IMR-90 (cell line): ENCODE measurements around the gene ZBTB40. TPM values are rescaled to one million over a fixed set of nuclear protein-coding genes. Genes with fewer than 3 reads are reported as not detected.

Experiments used
- ATAC-seq: fragments of 200-7000 bp; cut with Tn5 transposase; 2 replicates; pipeline ENCODE4 v1.9.1; 2020; ENCODE audit warnings: low read depth, mild to moderate bottlenecking, moderate library complexity
- BruUV-seq: library from RNA; stranded (reverse); fragments of 400-500 nt; replicated peaks from 2 replicates; lab custom pipeline; 2021; lab: Mats Ljungman, UMichigan
- CTCF ChIA-PET: fragments of 300-600 bp; formaldehyde crosslinking; extraction: SDS; loops from one replicate; lab custom pipeline; 2021; ENCODE audit warnings: antibody characterized with exemption; lab: Yijun Ruan, JAX
- POLR2A ChIA-PET: fragments of 300-600 bp; sonication (Branson Sonifier 250); formaldehyde crosslinking; loops from one replicate; lab custom pipeline; 2022; ENCODE audit warnings: antibody characterized with exemption; ENCODE audit not compliant: unreplicated experiment; lab: Charles Lee
- DNase-seq: peaks from one replicate; pipeline ENCODE4 v3.0.0; 2013
- H2AFZ ChIP-seq: replicated peaks from 2 replicates; pipeline ENCODE3; 2013; ENCODE audit warnings: low read length, mild to moderate bottlenecking; ENCODE audit not compliant: poor library complexity
- H2AK5ac ChIP-seq: 2 replicates; pipeline ENCODE4 v1.6.1; 2013; ENCODE audit warnings: low read depth, low read length, inconsistent platforms
- H2AK9ac ChIP-seq: replicated peaks from 2 replicates; pipeline ENCODE3; 2013; ENCODE audit warnings: mild to moderate bottlenecking, low read depth, low read length, moderate library complexity; ENCODE audit not compliant: poor library complexity
- H2BK120ac ChIP-seq: 2 replicates; pipeline ENCODE4 v1.6.1; 2013; ENCODE audit warnings: low read depth, low read length, inconsistent platforms
- H2BK15ac ChIP-seq: 3 replicates; pipeline ENCODE4 v1.6.1; 2013; ENCODE audit warnings: low read depth, low read length, inconsistent platforms
- H2BK20ac ChIP-seq: 2 replicates; pipeline ENCODE4 v1.6.1; 2013; ENCODE audit warnings: low read depth, mild to moderate bottlenecking, inconsistent platforms, low read length, moderate library complexity
- H2BK5ac ChIP-seq: 2 replicates; pipeline ENCODE4 v1.6.1; 2013; ENCODE audit warnings: mild to moderate bottlenecking, low read depth, low read length, inconsistent platforms; ENCODE audit not compliant: poor library complexity, severe bottlenecking
- H3K14ac ChIP-seq: replicated peaks from 2 replicates; pipeline ENCODE4 v1.6.1; 2013; ENCODE audit warnings: low read depth, low read length, inconsistent platforms
- H3K18ac ChIP-seq: 2 replicates; pipeline ENCODE4 v1.6.1; 2013; ENCODE audit warnings: low read depth, low read length, control low read depth
- H3K23ac ChIP-seq: 2 replicates; pipeline ENCODE4 v1.6.1; 2013; ENCODE audit warnings: low read depth, low read length, inconsistent platforms
- H3K27ac ChIP-seq: 2 replicates; pipeline ENCODE4 v1.5.1; 2013; ENCODE audit warnings: mild to moderate bottlenecking, control low read depth, low read length; ENCODE audit not compliant: insufficient read depth
- H3K27me3 ChIP-seq: 2 replicates; pipeline ENCODE4 v1.6.1; 2013; ENCODE audit warnings: low read length; ENCODE audit not compliant: control insufficient read depth, insufficient read depth
- H3K36me3 ChIP-seq: 2 replicates; pipeline ENCODE4 v1.6.1; 2013; ENCODE audit warnings: low read length, mixed read lengths; ENCODE audit not compliant: control insufficient read depth, insufficient read depth
- H3K4ac ChIP-seq: 2 replicates; pipeline ENCODE4 v1.6.1; 2013; ENCODE audit warnings: low read depth, low read length, inconsistent platforms
- H3K4me1 ChIP-seq: 2 replicates; pipeline ENCODE4 v1.6.1; 2013; ENCODE audit warnings: low read length, mixed read lengths; ENCODE audit not compliant: control insufficient read depth, insufficient read depth
- H3K4me2 ChIP-seq: 2 replicates; pipeline ENCODE4 v1.6.1; 2013; ENCODE audit warnings: low read depth, mild to moderate bottlenecking, control low read depth, low read length, moderate library complexity
- H3K4me3 ChIP-seq: 2 replicates; pipeline ENCODE4 v1.5.1; 2013; ENCODE audit warnings: low read depth, mild to moderate bottlenecking, control low read depth, low read length, moderate library complexity; ENCODE audit not compliant: insufficient read depth
- H3K56ac ChIP-seq: 2 replicates; pipeline ENCODE4 v1.6.1; 2013; ENCODE audit warnings: low read length, inconsistent platforms; ENCODE audit not compliant: insufficient read depth; ENCODE audit errors: extremely low read depth
- H3K79me1 ChIP-seq, 2 experiments: 2 replicates each; pipeline ENCODE4 v1.6.1; 2013; ENCODE audit warnings: low read length in 2 of 2, inconsistent platforms in 1 of 2, low read depth in 1 of 2
- H3K9ac ChIP-seq: 2 replicates; pipeline ENCODE4 v1.6.1; 2013; ENCODE audit warnings: low read depth, low read length, control low read depth
- H3K9me1 ChIP-seq: 2 replicates; pipeline ENCODE4 v1.6.1; 2013; ENCODE audit warnings: low read length, inconsistent platforms; ENCODE audit not compliant: insufficient read depth
- H3K9me3 ChIP-seq: 2 replicates; pipeline ENCODE4 v1.6.1; 2013; ENCODE audit warnings: low read length; ENCODE audit not compliant: control insufficient read depth, insufficient read depth
- H4K20me1 ChIP-seq: 2 replicates; pipeline ENCODE4 v1.6.1; 2013; ENCODE audit warnings: low read length, inconsistent platforms; ENCODE audit not compliant: insufficient read depth
- H4K5ac ChIP-seq: 2 replicates; pipeline ENCODE4 v1.6.1; 2013; ENCODE audit warnings: mild to moderate bottlenecking, low read depth, low read length, control low read depth
- H4K8ac ChIP-seq, 2 experiments: 2 replicates each; pipeline ENCODE4 v1.6.1; 2013; ENCODE audit warnings: low read depth in 2 of 2, low read length in 2 of 2, control low read depth in 1 of 2, inconsistent platforms in 1 of 2
- H4K91ac ChIP-seq: 2 replicates; pipeline ENCODE4 v1.6.1; 2013; ENCODE audit warnings: low read depth, low read length, inconsistent platforms; ENCODE audit not compliant: insufficient read depth
- BHLHE40 ChIP-seq: fragments of 150-350 bp; IDR thresholded peaks from 2 replicates; pipeline ENCODE4 v1.6.1; 2016; ENCODE audit warnings: mild to moderate bottlenecking, low read depth, low read length
- CEBPB ChIP-seq: IDR thresholded peaks from 2 replicates; pipeline ENCODE4 v1.6.1; 2012; ENCODE audit warnings: low read depth, low read length, improper control_type of control experiment
- CHD1 ChIP-seq: IDR thresholded peaks from 2 replicates; pipeline ENCODE4 v1.6.1; 2012; ENCODE audit warnings: low read depth, low read length, improper control_type of control experiment
- ELK1 ChIP-seq: fragments of 150-350 bp; IDR thresholded peaks from 2 replicates; pipeline ENCODE4 v1.6.1; 2016; ENCODE audit warnings: low read depth, mild to moderate bottlenecking, low read length, moderate library complexity, borderline replicate concordance
- FOS ChIP-seq: fragments of 150-350 bp; IDR thresholded peaks from 2 replicates; pipeline ENCODE4 v1.6.1; 2016; ENCODE audit warnings: low read depth, low read length
- MAFK ChIP-seq: IDR thresholded peaks from 2 replicates; pipeline ENCODE4 v1.6.1; 2012; ENCODE audit warnings: low read depth, low read length, improper control_type of control experiment
- MAZ ChIP-seq: IDR thresholded peaks from 2 replicates; pipeline ENCODE4 v1.6.1; 2012; ENCODE audit warnings: low read depth, mild to moderate bottlenecking, low read length, improper control_type of control experiment, moderate library complexity, borderline replicate concordance
- MXI1 ChIP-seq: IDR thresholded peaks from 2 replicates; pipeline ENCODE4 v1.6.1; 2012; ENCODE audit warnings: low read depth, mild to moderate bottlenecking, low read length, moderate library complexity, borderline replicate concordance
- NFE2L2 ChIP-seq: fragments of 150-350 bp; IDR thresholded peaks from 2 replicates; pipeline ENCODE4 v1.6.1; 2016; ENCODE audit warnings: low read depth, mild to moderate bottlenecking, low read length
- POLR2A ChIP-seq: IDR thresholded peaks from 2 replicates; pipeline ENCODE4 v1.6.1; 2012; ENCODE audit warnings: mild to moderate bottlenecking, low read depth, low read length
- RAD21 ChIP-seq: IDR thresholded peaks from 2 replicates; pipeline ENCODE4 v1.6.1; 2012; ENCODE audit warnings: low read length, improper control_type of control experiment
- RCOR1 ChIP-seq: IDR thresholded peaks from 2 replicates; pipeline ENCODE4 v1.6.1; 2012; ENCODE audit warnings: mild to moderate bottlenecking, low read length, improper control_type of control experiment; ENCODE audit not compliant: insufficient replicate concordance
- RFX5 ChIP-seq: IDR thresholded peaks from 2 replicates; pipeline ENCODE4 v1.8.0; 2012; ENCODE audit warnings: low read depth, mild to moderate bottlenecking, low read length, moderate library complexity
- SMC3 ChIP-seq: fragments of 150-350 bp; IDR thresholded peaks from 2 replicates; pipeline ENCODE4 v1.6.1; 2016; ENCODE audit warnings: low read depth, mild to moderate bottlenecking, antibody characterized with exemption, low read length, moderate library complexity
- WGBS, 2 experiments: methylation state at CpG; one replicate each; pipeline versions ENCODE4 v1.1.5 to v1.1.7; 2013; ENCODE audit warnings: missing lambda C conversion rate in 2 of 2; ENCODE audit not compliant: insufficient read length in 1 of 2; ENCODE audit errors: extremely low coverage in 2 of 2; 5-methylcytosine and 5-hydroxymethylcytosine counted together
- dilution Hi-C: fragments of 300-500 bp; cut with HindIII; formaldehyde crosslinking; loops from one replicate; pipeline ENCODE4 v1.14.3; 2018; ENCODE audit warnings: low sequenced_read_pairs; ENCODE audit not compliant: unreplicated experiment
- in situ Hi-C: fragments of 300-500 bp; cut with MboI; formaldehyde crosslinking; loops from 3 replicates; pipeline ENCODE4 v1.14.3; 2019; ENCODE audit warnings: low sequenced_read_pairs, inconsistent platforms, mixed read lengths
- intact Hi-C: fragments of 100-400 bp; cut with micrococcal nuclease; formaldehyde crosslinking; loops from 2 replicates; pipeline ENCODE4 v1.10.0; 2022
- polyA plus RNA-seq, 3 experiments: library from polyadenylated mRNA; depleted of rRNA; stranded (reverse); fragments of >200 nt; gene quantifications; 2 replicates each; pipeline ENCODE4 v1.2.3, GENCODE V29; 2012; ENCODE audit warnings: low replicate concordance in 1 of 3
- total RNA-seq: library from RNA; depleted of rRNA; stranded (reverse); fragments of >200 nt; gene quantifications from 2 replicates; pipeline ENCODE4 v1.2.3, GENCODE V29; 2012
- TF ChIP-seq, protein P1 (sequence below): conservative IDR thresholded peaks from 2 replicates; pipeline ENCODE4 v1.5.1; 2012; ENCODE audit warnings: mild to moderate bottlenecking, low read depth, low read length, improper control_type of control experiment
- TF ChIP-seq, protein P2 (sequence below): fragments of 150-350 bp; IDR thresholded peaks from 2 replicates; pipeline ENCODE4 v1.6.1; 2017; ENCODE audit warnings: mild to moderate bottlenecking, antibody characterized with exemption, low read length, low read depth

ZBTB40 gene
- total and polyA plus RNA-seq, 2 of the 4 experiments (the other 2 are of a cell fraction) = 6.0 to 9.7 TPM

- Histone ChIP-seq H3K4ac (no peak overlapping the region), H3K56ac (no peak overlapping the region), H3K4me2 (no peak overlapping the region), H3K9me3 (no peaks in the 10 kb centered on the region), H2BK120ac (no peak overlapping the region), H3K27me3 (no peaks in the 10 kb centered on the region), H3K14ac (no peak overlapping the region), H3K18ac (no peak overlapping the region), H4K20me1 (no peaks in the 10 kb centered on the region), H3K4me3 (no peak overlapping the region), H2BK15ac (no peak overlapping the region), H4K5ac (no peak overlapping the region), H3K4me1 (no peaks in the 10 kb centered on the region), H3K9ac (no peak overlapping the region), H3K27ac (no peak overlapping the region), H3K79me1 (no peaks in the 10 kb centered on the region), H4K8ac (no peak overlapping the region), H3K23ac (no peak overlapping the region), H4K91ac (no peak overlapping the region), H3K9me1 (0 out of 2 replicates have a peak, but pooled peaks cover 5% of the 10 kb centered on the region), H2AK9ac (no peak overlapping the region), H2AK5ac (no peak overlapping the region), H2AFZ (no peak overlapping the region), H3K36me3 (peaks cover 21% of the 10 kb centered on the region), H2BK5ac (no peak overlapping the region), H2BK20ac (no peak overlapping the region)
- ATAC-seq (no peak), DNase-seq (no peak)
- TF ChIP-seq, protein P1, sequence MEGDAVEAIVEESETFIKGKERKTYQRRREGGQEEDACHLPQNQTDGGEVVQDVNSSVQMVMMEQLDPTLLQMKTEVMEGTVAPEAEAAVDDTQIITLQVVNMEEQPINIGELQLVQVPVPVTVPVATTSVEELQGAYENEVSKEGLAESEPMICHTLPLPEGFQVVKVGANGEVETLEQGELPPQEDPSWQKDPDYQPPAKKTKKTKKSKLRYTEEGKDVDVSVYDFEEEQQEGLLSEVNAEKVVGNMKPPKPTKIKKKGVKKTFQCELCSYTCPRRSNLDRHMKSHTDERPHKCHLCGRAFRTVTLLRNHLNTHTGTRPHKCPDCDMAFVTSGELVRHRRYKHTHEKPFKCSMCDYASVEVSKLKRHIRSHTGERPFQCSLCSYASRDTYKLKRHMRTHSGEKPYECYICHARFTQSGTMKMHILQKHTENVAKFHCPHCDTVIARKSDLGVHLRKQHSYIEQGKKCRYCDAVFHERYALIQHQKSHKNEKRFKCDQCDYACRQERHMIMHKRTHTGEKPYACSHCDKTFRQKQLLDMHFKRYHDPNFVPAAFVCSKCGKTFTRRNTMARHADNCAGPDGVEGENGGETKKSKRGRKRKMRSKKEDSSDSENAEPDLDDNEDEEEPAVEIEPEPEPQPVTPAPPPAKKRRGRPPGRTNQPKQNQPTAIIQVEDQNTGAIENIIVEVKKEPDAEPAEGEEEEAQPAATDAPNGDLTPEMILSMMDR = no peak
- TF ChIP-seq MAFK (no peak), CHD1 (no peak), ELK1 (no peak), MAZ (no peak), MXI1 (no peak), SMC3 (no peak), NFE2L2 (no peak), RCOR1 (no peak), BHLHE40 (no peak), RFX5 (no peak), RAD21 (no peak), CEBPB (no peak), POLR2A (no peak), FOS (no peak)
- TF ChIP-seq, protein P2, sequence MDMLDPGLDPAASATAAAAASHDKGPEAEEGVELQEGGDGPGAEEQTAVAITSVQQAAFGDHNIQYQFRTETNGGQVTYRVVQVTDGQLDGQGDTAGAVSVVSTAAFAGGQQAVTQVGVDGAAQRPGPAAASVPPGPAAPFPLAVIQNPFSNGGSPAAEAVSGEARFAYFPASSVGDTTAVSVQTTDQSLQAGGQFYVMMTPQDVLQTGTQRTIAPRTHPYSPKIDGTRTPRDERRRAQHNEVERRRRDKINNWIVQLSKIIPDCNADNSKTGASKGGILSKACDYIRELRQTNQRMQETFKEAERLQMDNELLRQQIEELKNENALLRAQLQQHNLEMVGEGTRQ = no peak
- intact Hi-C loops = no loop called here
- ChIA-PET CTCF (no interaction called here), POLR2A (no interaction called here)
- WGBS, 2 experiments = 73% methylated on average over 5 of the region's 12 CpGs; no CpG with 5 or more reads in 1 of the 2 experiments
- BruUV-seq = no TSS peak
- in situ Hi-C loops = no loop called here
- dilution Hi-C loops = no loop called here
These were observed 78.4 kb downstream of the ZBTB40 start for GRCh38 chr1:22529901-22530621.
